Panc1 (cell line): Measurements from ENCODE around the gene PAK6. TPM values are rescaled to one million over a fixed set of nuclear protein-coding genes. Genes with fewer than 3 reads are reported as not detected.

ENCODE experiments used
- ATAC-seq: fragments of 200-7000 bp; cut with Tn5 transposase; 2 replicates; pipeline ENCODE4 v1.9.1; 2020; ENCODE audit warnings: mild to moderate bottlenecking, moderate library complexity
- BruUV-seq: library from RNA; stranded (reverse); fragments of 400-500 nt; replicated peaks from 2 replicates; lab custom pipeline; 2021; lab: Mats Ljungman, UMichigan
- CTCF ChIA-PET: fragments of 300-600 bp; sonication (Branson Sonifier 250); formaldehyde crosslinking; loops from one replicate; lab custom pipeline; 2022; ENCODE audit warnings: antibody characterized with exemption; lab: Charles Lee
- POLR2A ChIA-PET: fragments of 300-600 bp; sonication (Branson Sonifier 250); formaldehyde crosslinking; loops from one replicate; lab custom pipeline; 2022; ENCODE audit warnings: antibody characterized with exemption; lab: Charles Lee
- DNase-seq: peaks from one replicate; pipeline ENCODE4 v3.0.0-alpha.2; 2010; ENCODE audit warnings: low read depth, low spot score
- H3K27ac ChIP-seq: 2 replicates; pipeline ENCODE4 v1.5.1; 2011; ENCODE audit warnings: mild to moderate bottlenecking, low read length, inconsistent platforms
- H3K27me3 ChIP-seq: fragments of 200-500 bp; sonication (Bioruptor generic); 2 replicates; pipeline ENCODE4 v1.6.0; 2014; ENCODE audit warnings: low read length, inconsistent platforms; ENCODE audit not compliant: control insufficient read depth, insufficient read depth
- H3K36me3 ChIP-seq: fragments of 200-500 bp; sonication (Bioruptor generic); 2 replicates; pipeline ENCODE4 v1.5.1; 2014; ENCODE audit warnings: inconsistent platforms, mild to moderate bottlenecking, low read length, moderate library complexity; ENCODE audit not compliant: control insufficient read depth, insufficient read depth
- H3K4me1 ChIP-seq: 2 replicates; pipeline ENCODE4 v1.5.1; 2011; ENCODE audit warnings: inconsistent platforms, mild to moderate bottlenecking, low read length, moderate library complexity; ENCODE audit not compliant: control insufficient read depth, insufficient read depth
- H3K4me3 ChIP-seq, 2 experiments: 2 replicates each; pipeline ENCODE4 v1.5.1; 2011 to 2012; ENCODE audit warnings: low read depth in 2 of 2, low read length in 2 of 2, mild to moderate bottlenecking in 2 of 2, inconsistent platforms in 1 of 2, moderate library complexity in 1 of 2
- H3K9me3 ChIP-seq: fragments of 200-500 bp; sonication (Bioruptor generic); 2 replicates; pipeline ENCODE4 v1.5.1; 2014; ENCODE audit warnings: low read depth, mild to moderate bottlenecking, inconsistent platforms, low read length, moderate library complexity; ENCODE audit not compliant: control insufficient read depth, insufficient read depth
- POLR2AphosphoS5 ChIP-seq: IDR thresholded peaks from 2 replicates; pipeline ENCODE4 v1.6.1; 2012; ENCODE audit warnings: mild to moderate bottlenecking, low read depth, low read length, moderate library complexity
- SIN3A ChIP-seq: IDR thresholded peaks from 2 replicates; pipeline ENCODE4 v1.6.1; 2012; ENCODE audit warnings: low read depth, mild to moderate bottlenecking, low read length, moderate library complexity, borderline replicate concordance; ENCODE audit not compliant: insufficient read depth
- TCF7L2 ChIP-seq: IDR thresholded peaks from 2 replicates; pipeline ENCODE4 v1.6.1; 2011; ENCODE audit warnings: mild to moderate bottlenecking, low read depth, low read length, inconsistent platforms
- in situ Hi-C: cut with HindIII; loops from 2 replicates; pipeline ENCODE4 v1.10.0; 2016; ENCODE audit warnings: low sequenced_read_pairs, low pct_unique_long_range_greater_than_20kb
- intact Hi-C: fragments of 100-400 bp; cut with micrococcal nuclease; formaldehyde crosslinking; loops from one replicate; pipeline ENCODE4 v1.10.0; 2022; ENCODE audit not compliant: unreplicated experiment
- total RNA-seq: library from RNA; stranded (reverse); gene quantifications from one replicate; pipeline ENCODE4 v1.2.1, GENCODE V29; 2021; ENCODE audit not compliant: unreplicated experiment
- TF ChIP-seq, protein P1 (sequence below), 2 experiments: IDR thresholded peaks; 2 replicates each; pipeline ENCODE4 v1.6.1; 2011 to 2012; ENCODE audit warnings: low read depth in 2 of 2, control low read depth in 1 of 2, low read length in 1 of 2, mild to moderate bottlenecking in 1 of 2, moderate library complexity in 1 of 2; ENCODE audit not compliant: insufficient read depth in 1 of 2
- TF ChIP-seq, protein P2 (sequence below): fragments of 450-650 bp; IDR thresholded peaks from 2 replicates; pipeline ENCODE4 v1.5.1; 2017; ENCODE audit warnings: mild to moderate bottlenecking

Gene PAK6
- total RNA-seq, 1 experiment from 2014 or later = 6.3 TPM

DNA sequence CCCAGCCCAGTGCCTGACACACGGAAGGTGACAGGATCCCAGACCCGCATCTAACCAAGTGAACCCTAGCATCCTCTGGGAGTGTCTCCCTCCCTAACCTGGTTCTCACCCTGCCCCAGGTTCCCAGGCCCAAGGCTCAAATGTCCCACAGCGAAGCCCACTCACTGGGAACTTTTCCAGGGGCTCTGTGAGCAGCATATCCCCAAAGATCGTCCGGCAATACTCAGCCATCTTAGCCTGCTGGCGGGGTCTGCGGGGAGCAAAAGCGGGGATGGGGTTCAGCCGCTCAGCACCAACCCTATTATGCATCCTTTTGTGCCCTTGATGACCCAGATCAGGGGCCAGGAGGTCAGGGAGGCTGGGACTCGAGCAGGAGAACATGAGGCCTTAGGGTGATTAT lies 58.5 kb downstream of the PAK6 start:
- ChIA-PET CTCF (no interaction called here), POLR2A (no interaction called here)
- in situ Hi-C loops (no loop called here), intact Hi-C loops (no loop called here)
- Histone ChIP-seq H3K27me3 (no peaks in the 10 kb centered on the region), H3K36me3 (no peaks in the 10 kb centered on the region), H3K4me1 (no peaks in the 10 kb centered on the region), H3K9me3 (peaks cover 6% of the 10 kb centered on the region; the same call in 1 of the 2 replicates), H3K4me3 (no peak overlapping the region), H3K27ac (no peak overlapping the region)
- DNase-seq (no peak), ATAC-seq (no peak)
- no TSS peak for BruUV-seq
- TF ChIP-seq, protein P1, sequence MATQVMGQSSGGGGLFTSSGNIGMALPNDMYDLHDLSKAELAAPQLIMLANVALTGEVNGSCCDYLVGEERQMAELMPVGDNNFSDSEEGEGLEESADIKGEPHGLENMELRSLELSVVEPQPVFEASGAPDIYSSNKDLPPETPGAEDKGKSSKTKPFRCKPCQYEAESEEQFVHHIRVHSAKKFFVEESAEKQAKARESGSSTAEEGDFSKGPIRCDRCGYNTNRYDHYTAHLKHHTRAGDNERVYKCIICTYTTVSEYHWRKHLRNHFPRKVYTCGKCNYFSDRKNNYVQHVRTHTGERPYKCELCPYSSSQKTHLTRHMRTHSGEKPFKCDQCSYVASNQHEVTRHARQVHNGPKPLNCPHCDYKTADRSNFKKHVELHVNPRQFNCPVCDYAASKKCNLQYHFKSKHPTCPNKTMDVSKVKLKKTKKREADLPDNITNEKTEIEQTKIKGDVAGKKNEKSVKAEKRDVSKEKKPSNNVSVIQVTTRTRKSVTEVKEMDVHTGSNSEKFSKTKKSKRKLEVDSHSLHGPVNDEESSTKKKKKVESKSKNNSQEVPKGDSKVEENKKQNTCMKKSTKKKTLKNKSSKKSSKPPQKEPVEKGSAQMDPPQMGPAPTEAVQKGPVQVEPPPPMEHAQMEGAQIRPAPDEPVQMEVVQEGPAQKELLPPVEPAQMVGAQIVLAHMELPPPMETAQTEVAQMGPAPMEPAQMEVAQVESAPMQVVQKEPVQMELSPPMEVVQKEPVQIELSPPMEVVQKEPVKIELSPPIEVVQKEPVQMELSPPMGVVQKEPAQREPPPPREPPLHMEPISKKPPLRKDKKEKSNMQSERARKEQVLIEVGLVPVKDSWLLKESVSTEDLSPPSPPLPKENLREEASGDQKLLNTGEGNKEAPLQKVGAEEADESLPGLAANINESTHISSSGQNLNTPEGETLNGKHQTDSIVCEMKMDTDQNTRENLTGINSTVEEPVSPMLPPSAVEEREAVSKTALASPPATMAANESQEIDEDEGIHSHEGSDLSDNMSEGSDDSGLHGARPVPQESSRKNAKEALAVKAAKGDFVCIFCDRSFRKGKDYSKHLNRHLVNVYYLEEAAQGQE (IDR thresholded peaks at IDR 0.05; ENCODE audit: insufficient read depth in 1 of 2, low read depth in 2 of 2, low read length in 1 of 2) = no peak
- TF ChIP-seq, protein P2, sequence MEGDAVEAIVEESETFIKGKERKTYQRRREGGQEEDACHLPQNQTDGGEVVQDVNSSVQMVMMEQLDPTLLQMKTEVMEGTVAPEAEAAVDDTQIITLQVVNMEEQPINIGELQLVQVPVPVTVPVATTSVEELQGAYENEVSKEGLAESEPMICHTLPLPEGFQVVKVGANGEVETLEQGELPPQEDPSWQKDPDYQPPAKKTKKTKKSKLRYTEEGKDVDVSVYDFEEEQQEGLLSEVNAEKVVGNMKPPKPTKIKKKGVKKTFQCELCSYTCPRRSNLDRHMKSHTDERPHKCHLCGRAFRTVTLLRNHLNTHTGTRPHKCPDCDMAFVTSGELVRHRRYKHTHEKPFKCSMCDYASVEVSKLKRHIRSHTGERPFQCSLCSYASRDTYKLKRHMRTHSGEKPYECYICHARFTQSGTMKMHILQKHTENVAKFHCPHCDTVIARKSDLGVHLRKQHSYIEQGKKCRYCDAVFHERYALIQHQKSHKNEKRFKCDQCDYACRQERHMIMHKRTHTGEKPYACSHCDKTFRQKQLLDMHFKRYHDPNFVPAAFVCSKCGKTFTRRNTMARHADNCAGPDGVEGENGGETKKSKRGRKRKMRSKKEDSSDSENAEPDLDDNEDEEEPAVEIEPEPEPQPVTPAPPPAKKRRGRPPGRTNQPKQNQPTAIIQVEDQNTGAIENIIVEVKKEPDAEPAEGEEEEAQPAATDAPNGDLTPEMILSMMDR = no peak
- TF ChIP-seq TCF7L2 (no peak), SIN3A (no peak), POLR2AphosphoS5 (no peak)

DNA sequence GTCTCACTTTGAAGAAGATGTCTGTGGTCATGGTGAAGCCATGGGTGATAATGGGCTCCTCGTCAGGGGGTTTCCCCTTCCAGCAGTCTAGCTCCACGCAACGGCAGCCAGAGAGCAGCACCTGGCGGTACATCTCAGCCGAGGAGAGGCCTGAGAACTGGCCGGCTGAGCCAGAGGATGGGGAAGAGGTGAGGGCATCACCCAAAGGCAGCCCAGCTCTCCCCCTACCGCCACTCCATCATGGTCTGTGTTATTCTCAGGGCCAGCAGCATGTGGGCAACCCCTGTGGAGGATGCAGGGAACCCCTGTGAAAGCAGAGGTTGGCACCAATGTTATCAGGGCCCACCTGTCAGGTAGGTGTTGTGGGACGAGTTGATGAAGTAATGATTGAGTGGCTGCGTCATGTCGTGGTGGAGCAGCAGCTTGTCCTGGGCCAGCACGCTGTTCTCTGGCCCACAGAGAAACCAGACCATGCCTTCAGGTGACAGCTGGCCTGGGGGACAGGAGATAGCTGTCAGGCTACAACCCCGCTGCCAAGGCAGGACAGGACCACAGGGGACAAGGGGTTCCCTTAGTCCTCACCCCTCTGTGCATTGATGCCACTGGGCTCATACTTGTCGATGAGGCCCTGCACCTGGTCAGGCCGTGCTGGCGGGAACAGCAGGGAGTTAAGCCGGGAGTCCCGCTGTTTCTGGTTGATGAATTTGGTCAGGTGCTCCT lies 59.5 kb downstream of the PAK6 start:
- TF ChIP-seq POLR2AphosphoS5 (no peak), TCF7L2 (no peak), SIN3A (no peak)
- TF ChIP-seq, protein P1 (IDR thresholded peaks at IDR 0.05; ENCODE audit: insufficient read depth in 1 of 2, low read depth in 2 of 2, low read length in 1 of 2) = no peak
- H3K27me3 ChIP-seq = no peaks in the 10 kb centered on the region
- no peaks in the 10 kb centered on the region for H3K36me3 ChIP-seq
- BruUV-seq = no TSS peak
- in situ Hi-C loops (no loop called here), intact Hi-C loops (no loop called here)
- no peak overlapping the region for H3K27ac ChIP-seq
- ChIA-PET POLR2A (no interaction called here), CTCF (no interaction called here)
- no peaks in the 10 kb centered on the region for H3K4me1 ChIP-seq
- DNase-seq (no peak), ATAC-seq (no peak)
- no peak overlapping the region for H3K4me3 ChIP-seq
- H3K9me3 ChIP-seq = peaks cover 6% of the 10 kb centered on the region; the same call in 1 of the 2 replicates
